HepG2 (cell line): ENCODE results near the gene ZNF175. TPM values are rescaled to one million over a fixed set of nuclear protein-coding genes. Genes with fewer than 3 reads are reported as not detected.

Experiments
- ATAC-seq: fragments of 200-7000 bp; cut with Tn5 transposase; 3 replicates; pipeline ENCODE4 v1.9.1; 2020; ENCODE audit warnings: mild to moderate bottlenecking, moderate library complexity
- BruUV-seq: library from RNA; stranded (reverse); fragments of 400-500 nt; replicated peaks from 2 replicates; lab custom pipeline; 2021; lab: Mats Ljungman, UMichigan
- CTCF ChIA-PET: fragments of 300-600 bp; formaldehyde crosslinking; extraction: SDS; loops from one replicate; lab custom pipeline; 2021; ENCODE audit warnings: low total read pairs, inconsistent platforms, low intra/inter-chr PET ratio; lab: Yijun Ruan, JAX
- POLR2A ChIA-PET: fragments of 350-600 bp; sonication (Branson Sonifier 250); formaldehyde crosslinking; loops from one replicate; lab custom pipeline; 2020; ENCODE audit warnings: antibody characterized with exemption, inconsistent platforms; lab: Yijun Ruan, JAX
- DNase-seq: peaks from one replicate; pipeline ENCODE4 v3.0.0-alpha.2; 2015; ENCODE audit warnings: low spot score
- FAIRE-seq: peaks from 3 replicates; lab custom pipeline; 2011; peaks lifted over from hg19 to GRCh38; lab: Jason Lieb, UNC
- H2AFZ ChIP-seq: one replicate; pipeline ENCODE4 v1.6.1; 2011; ENCODE audit warnings: low read length, inconsistent platforms
- H3K27ac ChIP-seq: fragments of 300-600 bp; 3 replicates; pipeline ENCODE4 v1.8.0; 2011; ENCODE audit warnings: mixed run types, mild to moderate bottlenecking, mixed read lengths, low read length, inconsistent platforms; ENCODE audit not compliant: insufficient read depth; ENCODE audit errors: extremely low read length
- H3K27me3 ChIP-seq, 2 experiments: fragments of 200-600 bp in 1 of 2; 2 replicates in 1 of 2; 3 replicates in 1 of 2; pipeline versions ENCODE4 v1.6.0 to v1.8.0; 2011; ENCODE audit warnings: low read length in 2 of 2, mild to moderate bottlenecking in 2 of 2, moderate library complexity in 2 of 2, inconsistent platforms in 1 of 2; ENCODE audit not compliant: insufficient read depth in 2 of 2, control insufficient read depth in 1 of 2
- H3K36me3 ChIP-seq, 2 experiments: fragments of 200-600 bp in 1 of 2; replicated peaks in 1 of 2; 2 replicates in 1 of 2; 3 replicates in 1 of 2; pipeline versions ENCODE4 v1.5.1 to v1.8.0; 2011; ENCODE audit warnings: low read length in 2 of 2, inconsistent platforms in 1 of 2; ENCODE audit not compliant: insufficient read depth in 2 of 2, control insufficient read depth in 1 of 2
- H3K4me1 ChIP-seq: 2 replicates; pipeline ENCODE4 v1.5.1; 2012; ENCODE audit warnings: low read length, inconsistent platforms; ENCODE audit not compliant: insufficient read depth
- H3K4me2 ChIP-seq: 2 replicates; pipeline ENCODE4 v1.6.0; 2011; ENCODE audit warnings: low read depth, low read length, inconsistent platforms
- H3K4me3 ChIP-seq, 3 experiments: fragments of 200-600 bp in 1 of 3; sonication (generic), shearing (Covaris generic) in 1 of 3; replicated peaks in 1 of 3; 2 replicates each; pipeline ENCODE4 v1.5.1; 2011 to 2016; ENCODE audit warnings: low read length in 3 of 3, inconsistent platforms in 2 of 3, low read depth in 2 of 3, mild to moderate bottlenecking in 2 of 3, control low read depth in 1 of 3, mixed read lengths in 1 of 3; ENCODE audit not compliant: insufficient read depth in 1 of 3
- H3K79me2 ChIP-seq: one replicate; pipeline ENCODE4 v1.6.1; 2011; ENCODE audit warnings: low read length, inconsistent platforms; ENCODE audit not compliant: insufficient read depth
- H3K9ac ChIP-seq: 2 replicates; pipeline ENCODE4 v1.6.0; 2011; ENCODE audit warnings: mild to moderate bottlenecking, low read depth, low read length, inconsistent platforms; ENCODE audit not compliant: insufficient read depth
- H3K9me3 ChIP-seq: 2 replicates; pipeline ENCODE4 v1.5.1; 2012; ENCODE audit warnings: mild to moderate bottlenecking, low read length
- H4K20me1 ChIP-seq: 2 replicates; pipeline ENCODE4 v1.6.0; 2011; ENCODE audit warnings: inconsistent platforms, mild to moderate bottlenecking, low read length, moderate library complexity; ENCODE audit not compliant: insufficient read depth
- CCDC6 ChIP-seq: sonication (generic); formaldehyde crosslinking; IDR thresholded peaks from 2 replicates; pipeline ENCODE4 v1.8.1; 2022; ENCODE audit warnings: mild to moderate bottlenecking, missing genetic modification reagents, moderate library complexity
- HMG20A ChIP-seq: IDR thresholded peaks from 2 replicates; pipeline ENCODE4 v1.6.1; 2016; ENCODE audit warnings: borderline replicate concordance
- HNRNPK ChIP-seq: fragments of 200-400 bp; formaldehyde crosslinking; IDR thresholded peaks from 2 replicates; pipeline ENCODE4 v1.6.1; 2018; ENCODE audit warnings: low read length, low read depth, moderate library complexity, mild to moderate bottlenecking; ENCODE audit not compliant: poor library complexity, severe bottlenecking
- THYN1 ChIP-seq: sonication (generic); formaldehyde crosslinking; IDR thresholded peaks from 2 replicates; pipeline ENCODE4 v1.8.1; 2023; ENCODE audit warnings: low read depth, mild to moderate bottlenecking, moderate library complexity, missing genetic modification reagents, borderline replicate concordance
- ZBTB3 ChIP-seq: sonication (generic); formaldehyde crosslinking; IDR thresholded peaks from 2 replicates; pipeline ENCODE4 v1.4.0; 2020; ENCODE audit warnings: low read depth, mild to moderate bottlenecking, moderate library complexity, missing genetic modification reagents, borderline replicate concordance
- ZBTB42 ChIP-seq: sonication (generic); formaldehyde crosslinking; IDR thresholded peaks from 2 replicates; pipeline ENCODE4 v1.5.0; 2020; ENCODE audit warnings: mild to moderate bottlenecking, missing genetic modification reagents
- ZNF75D ChIP-seq: sonication (generic); formaldehyde crosslinking; IDR thresholded peaks from 2 replicates; pipeline ENCODE4 v1.8.1; 2023; ENCODE audit warnings: missing genetic modification reagents, mild to moderate bottlenecking, borderline replicate concordance
- WGBS: methylation state at CpG from one replicate; pipeline ENCODE4 v1.1.6; 2017; ENCODE audit warnings: low lambda C conversion rate; 5-methylcytosine and 5-hydroxymethylcytosine counted together
- in situ Hi-C: cut with HindIII; loops from 2 replicates; pipeline ENCODE4 v1.10.0; 2017; ENCODE audit warnings: low pct_unique_long_range_greater_than_20kb; ENCODE audit not compliant: extremely low pct_ligation_motif_present
- intact Hi-C: fragments of 100-400 bp; cut with micrococcal nuclease; formaldehyde crosslinking; loops from one replicate; pipeline ENCODE4 v1.10.0; 2022; ENCODE audit not compliant: unreplicated experiment
- polyA plus RNA-seq, 8 experiments: library from polyadenylated mRNA; depleted of rRNA in 3 of 8; stranded (reverse) in 7 of 8; unstranded in 1 of 8; fragments of >200 nt; fragmentation: Illumina TruSeq in 4 of 8; extraction: Trizol in 4 of 8; gene quantifications; 2 replicates each; pipeline versions ENCODE4 v1.2.1 to v1.2.3, GENCODE V29; 2011 to 2016; ENCODE audit warnings: low read depth in 4 of 8, missing spikeins in 1 of 8, mixed read lengths in 1 of 8; ENCODE audit not compliant: insufficient read depth in 1 of 8
- total RNA-seq, 5 experiments: library from RNA; depleted of rRNA; stranded (reverse); fragments of >200 nt; fragmentation: Illumina TruSeq; extraction: Trizol; gene quantifications; 2 replicates each; pipeline ENCODE4 v1.2.3, GENCODE V29; 2016; ENCODE audit warnings: low read depth in 1 of 5
- TF ChIP-seq, protein P1 (sequence below), 2 experiments: sonication (generic) in 1 of 2; formaldehyde crosslinking in 1 of 2; IDR thresholded peaks; 2 replicates each; pipeline versions ENCODE4 v1.5.1 to v1.6.1; 2011 to 2020; ENCODE audit warnings: borderline replicate concordance in 1 of 2, low read depth in 1 of 2, low read length in 1 of 2, mild to moderate bottlenecking in 1 of 2, missing genetic modification reagents in 1 of 2, moderate library complexity in 1 of 2
- TF ChIP-seq, protein P2 (sequence below): sonication (generic); formaldehyde crosslinking; conservative IDR thresholded peaks from 2 replicates; pipeline ENCODE4 v1.4.0; 2020; ENCODE audit warnings: missing genetic modification reagents
- TF ChIP-seq, protein P3 (sequence below): sonication (generic); formaldehyde crosslinking; IDR thresholded peaks from 2 replicates; pipeline ENCODE4 v1.8.0; 2022; ENCODE audit warnings: mild to moderate bottlenecking, missing genetic modification reagents, borderline replicate concordance
- TF ChIP-seq, protein P4 (sequence below): IDR thresholded peaks from 2 replicates; pipeline ENCODE4 v1.6.1; 2012; ENCODE audit warnings: low read depth, low read length, improper control_type of control experiment
- TF ChIP-seq, protein P5 (sequence below): IDR thresholded peaks from 2 replicates; pipeline ENCODE4 v1.6.1; 2016; ENCODE audit warnings: missing genetic modification reagents, missing compliant biosample characterization

ZNF175 gene
- total and polyA plus RNA-seq, 2 of the 13 experiments (the other 11 are each of a cell fraction or from before 2014, with no cell fraction given), result 1.2 to 1.5 TPM

DNA sequence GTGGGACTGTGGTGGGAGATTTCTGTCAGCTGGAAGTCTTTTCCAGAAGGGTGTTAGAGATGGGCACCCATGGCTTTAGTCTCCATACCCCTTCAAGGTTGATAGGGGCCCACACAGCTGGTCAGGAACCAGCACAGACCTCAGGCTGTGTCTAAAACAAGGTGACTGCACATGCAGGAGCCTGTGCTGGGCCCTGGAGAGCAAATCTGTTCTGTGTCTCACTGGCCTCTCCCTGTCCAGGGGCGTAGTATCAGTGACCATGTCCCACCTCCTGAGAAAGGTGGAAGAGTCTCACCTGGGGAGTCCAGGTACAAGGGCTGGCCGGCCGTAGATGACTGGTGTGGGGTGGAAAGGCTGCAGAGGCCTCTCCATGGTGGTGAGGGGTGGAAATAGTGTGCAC is 19.4 kb downstream of the ZNF175 start (continued):
- TF ChIP-seq, protein P1, sequence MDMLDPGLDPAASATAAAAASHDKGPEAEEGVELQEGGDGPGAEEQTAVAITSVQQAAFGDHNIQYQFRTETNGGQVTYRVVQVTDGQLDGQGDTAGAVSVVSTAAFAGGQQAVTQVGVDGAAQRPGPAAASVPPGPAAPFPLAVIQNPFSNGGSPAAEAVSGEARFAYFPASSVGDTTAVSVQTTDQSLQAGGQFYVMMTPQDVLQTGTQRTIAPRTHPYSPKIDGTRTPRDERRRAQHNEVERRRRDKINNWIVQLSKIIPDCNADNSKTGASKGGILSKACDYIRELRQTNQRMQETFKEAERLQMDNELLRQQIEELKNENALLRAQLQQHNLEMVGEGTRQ (IDR thresholded peaks at IDR 0.05; ENCODE audit: low read depth, low read length), result no peak
- TF ChIP-seq, protein P1 (CRISPR knock-in tag; IDR thresholded peaks at IDR 0.05; ENCODE audit: borderline replicate concordance), result no peak
- TF ChIP-seq, protein P2, sequence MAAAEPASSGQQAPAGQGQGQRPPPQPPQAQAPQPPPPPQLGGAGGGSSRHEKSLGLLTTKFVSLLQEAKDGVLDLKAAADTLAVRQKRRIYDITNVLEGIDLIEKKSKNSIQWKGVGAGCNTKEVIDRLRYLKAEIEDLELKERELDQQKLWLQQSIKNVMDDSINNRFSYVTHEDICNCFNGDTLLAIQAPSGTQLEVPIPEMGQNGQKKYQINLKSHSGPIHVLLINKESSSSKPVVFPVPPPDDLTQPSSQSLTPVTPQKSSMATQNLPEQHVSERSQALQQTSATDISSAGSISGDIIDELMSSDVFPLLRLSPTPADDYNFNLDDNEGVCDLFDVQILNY (CRISPR knock-in tag), result no peak

DNA sequence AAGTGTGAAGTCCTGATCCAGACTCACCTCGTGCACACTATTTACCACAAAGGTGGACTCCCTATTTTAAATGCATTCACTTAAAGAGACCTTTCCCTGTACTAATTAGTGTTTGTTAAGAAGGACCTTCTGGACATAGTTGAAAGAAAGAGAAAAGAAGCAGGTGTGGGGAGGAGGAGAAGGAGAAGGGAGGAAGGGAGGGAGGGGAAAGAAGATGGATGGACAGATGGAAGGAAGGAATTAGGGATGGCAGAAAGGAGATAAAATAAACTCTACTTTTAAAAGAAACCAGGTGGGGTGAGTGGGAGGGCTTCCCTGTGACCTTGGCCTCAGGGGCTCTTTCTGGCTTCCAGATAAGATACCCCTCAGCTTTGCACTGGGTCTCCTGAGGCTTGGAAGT is 21.4 kb downstream of the ZNF175 start:
- H3K4me3 ChIP-seq, result no peak overlapping the region
- H2AFZ ChIP-seq, result no peak overlapping the region
- no peak for ATAC-seq
- in situ Hi-C loops (no loop called here), intact Hi-C loops (no loop called here)
- DNase-seq, result no peak
- POLR2A ChIA-PET, result no interaction called here
- H3K79me2 ChIP-seq, result no peaks in the 10 kb centered on the region
- H3K9me3 ChIP-seq, result no peaks in the 10 kb centered on the region
- FAIRE-seq, result no peak
- no peaks in the 10 kb centered on the region for H4K20me1 ChIP-seq
- no peaks in the 10 kb centered on the region; a peak in 1 of 5 replicates for H3K27me3 ChIP-seq
- H3K27ac ChIP-seq, result no peak overlapping the region
- 13% methylated on average over 1 of the region's 1 CpG for WGBS
- no peak overlapping the region for H3K4me2 ChIP-seq
- H3K4me1 ChIP-seq, result peaks cover 6% of the 10 kb centered on the region; the same call in 1 of the 2 replicates
- TF ChIP-seq ZBTB42 (CRISPR knock-in tag) (no peak), CCDC6 (CRISPR knock-in tag) (no peak), ZNF75D (CRISPR knock-in tag) (no peak), THYN1 (CRISPR knock-in tag) (no peak), ZBTB3 (no peak), HMG20A (no peak), HNRNPK (no peak)
- TF ChIP-seq, protein P3, sequence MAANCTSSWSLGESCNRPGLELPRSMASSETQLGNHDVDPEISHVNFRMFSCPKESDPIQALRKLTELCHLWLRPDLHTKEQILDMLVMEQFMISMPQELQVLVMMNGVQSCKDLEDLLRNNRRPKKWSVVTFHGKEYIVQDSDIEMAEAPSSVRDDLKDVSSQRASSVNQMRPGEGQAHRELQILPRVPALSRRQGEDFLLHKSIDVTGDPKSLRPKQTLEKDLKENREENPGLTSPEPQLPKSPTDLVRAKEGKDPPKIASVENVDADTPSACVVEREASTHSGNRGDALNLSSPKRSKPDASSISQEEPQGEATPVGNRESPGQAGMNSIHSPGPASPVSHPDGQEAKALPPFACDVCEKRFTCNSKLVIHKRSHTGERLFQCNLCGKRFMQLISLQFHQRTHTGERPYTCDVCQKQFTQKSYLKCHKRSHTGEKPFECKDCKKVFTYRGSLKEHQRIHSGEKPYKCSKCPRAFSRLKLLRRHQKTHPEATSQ (CRISPR knock-in tag), result no peak
- TF ChIP-seq, protein P4, sequence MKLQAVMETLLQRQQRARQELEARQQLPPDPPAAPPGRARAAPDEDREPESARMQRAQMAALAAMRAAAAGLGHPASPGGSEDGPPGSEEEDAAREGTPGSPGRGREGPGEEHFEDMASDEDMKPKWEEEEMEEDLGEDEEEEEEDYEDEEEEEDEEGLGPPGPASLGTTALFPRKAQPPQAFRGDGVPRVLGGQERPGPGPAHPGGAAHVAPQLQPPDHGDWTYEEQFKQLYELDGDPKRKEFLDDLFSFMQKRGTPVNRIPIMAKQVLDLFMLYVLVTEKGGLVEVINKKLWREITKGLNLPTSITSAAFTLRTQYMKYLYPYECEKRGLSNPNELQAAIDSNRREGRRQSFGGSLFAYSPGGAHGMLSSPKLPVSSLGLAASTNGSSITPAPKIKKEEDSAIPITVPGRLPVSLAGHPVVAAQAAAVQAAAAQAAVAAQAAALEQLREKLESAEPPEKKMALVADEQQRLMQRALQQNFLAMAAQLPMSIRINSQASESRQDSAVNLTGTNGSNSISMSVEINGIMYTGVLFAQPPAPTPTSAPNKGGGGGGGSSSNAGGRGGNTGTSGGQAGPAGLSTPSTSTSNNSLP, result no peak
- TF ChIP-seq, protein P5, sequence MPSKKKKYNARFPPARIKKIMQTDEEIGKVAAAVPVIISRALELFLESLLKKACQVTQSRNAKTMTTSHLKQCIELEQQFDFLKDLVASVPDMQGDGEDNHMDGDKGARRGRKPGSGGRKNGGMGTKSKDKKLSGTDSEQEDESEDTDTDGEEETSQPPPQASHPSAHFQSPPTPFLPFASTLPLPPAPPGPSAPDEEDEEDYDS (CRISPR knock-in tag), result no peak
- CTCF ChIA-PET, result no interaction called here
- H3K36me3 ChIP-seq, result no peaks in the 10 kb centered on the region
- BruUV-seq, result no TSS peak
- no peak overlapping the region for H3K9ac ChIP-seq
